ENCODE measurements around the gene TH. TPM values are rescaled to one million over a fixed set of nuclear protein-coding genes. Genes with fewer than 3 reads are reported as not detected.

Gene TH
- polyA plus RNA-seq, 3 donors: not detected

DNA sequence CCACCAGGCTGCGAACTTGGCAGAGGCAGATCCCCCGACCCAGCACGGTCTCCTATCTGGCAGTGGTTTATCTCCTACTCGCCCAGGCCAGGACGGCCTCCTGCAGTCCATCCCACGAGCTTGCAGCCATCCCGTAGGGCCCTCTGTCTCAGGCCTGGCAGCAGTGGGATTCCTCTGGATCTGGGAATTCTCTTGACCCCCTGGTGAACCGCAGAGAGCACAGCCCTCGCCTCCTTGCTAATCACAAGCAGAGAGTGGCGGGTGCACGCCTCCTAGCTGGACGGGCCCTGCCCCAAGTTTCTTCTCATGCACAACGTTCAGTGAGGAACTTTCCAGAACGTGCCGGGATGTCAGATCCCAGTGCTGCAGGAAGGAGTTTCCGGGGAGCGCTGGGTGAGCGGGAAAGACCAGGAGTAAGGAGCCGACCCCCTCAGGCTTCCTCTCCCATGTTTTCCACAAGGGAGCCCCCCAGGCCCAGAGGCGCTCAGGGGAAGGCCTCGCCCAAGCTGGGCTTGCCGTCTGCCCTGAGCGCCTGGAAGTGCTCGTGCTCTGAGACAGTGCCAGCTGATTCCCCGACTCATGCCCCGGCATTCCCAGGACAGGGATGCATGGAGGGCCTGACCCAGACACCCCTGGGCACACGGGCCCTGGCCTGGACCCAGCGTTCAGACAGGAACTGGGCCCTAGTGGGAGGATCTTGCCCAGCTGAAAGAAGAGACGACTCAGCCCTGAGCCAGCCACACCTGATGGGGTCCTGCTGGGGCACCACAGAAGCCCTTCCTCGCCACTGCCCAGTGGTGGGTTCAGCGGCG, 57.0 kb downstream of the TH start:
- Mint-ChIP-seq H3K4me1 (no peaks in the 10 kb centered on the region), H3K36me3 (no peaks in the 10 kb centered on the region), H3K27ac (no peak overlapping the region), H3K4me3 (no peak overlapping the region), H3K27me3 (ENCODE audit: low read depth in 3 of 3) (peaks cover 14 to 31% (median 20%) of the 10 kb centered on the region in 3 donors), H3K9me3 (peaks cover 11 to 28% (median 20%) of the 10 kb centered on the region in 7 donors)
- no peak overlapping the region for H3K9ac ChIP-seq (ENCODE audit: insufficient read depth, low read length, poor library complexity, severe bottlenecking)
- intact Hi-C loops (cut with micrococcal nuclease): no loop called here
- no peaks in the 10 kb centered on the region for H3K4me1 ChIP-seq (ENCODE audit: control insufficient read depth in 1 of 2, insufficient read depth in 2 of 2, low read length in 2 of 2)
- peaks cover 7 to 15% of the 10 kb centered on the region in 2 donors for H3K9me3 ChIP-seq (replicated peaks in 1 of 2; ENCODE audit: control insufficient read depth in 1 of 2, insufficient read depth in 1 of 2, low read length in 2 of 2)
- H3K27ac ChIP-seq (ENCODE audit: low read depth in 1 of 2, low read length in 2 of 2): no peak overlapping the region
- no peaks in the 10 kb centered on the region for H3K36me3 ChIP-seq (replicated peaks in 1 of 2; ENCODE audit: control insufficient read depth in 1 of 2, insufficient read depth in 2 of 2, low read length in 2 of 2)
- no peak overlapping the region for H3K4me2 ChIP-seq (replicated peaks; ENCODE audit: extremely low read depth, low read length, poor library complexity, severe bottlenecking)
- TF ChIP-seq, protein P1, sequence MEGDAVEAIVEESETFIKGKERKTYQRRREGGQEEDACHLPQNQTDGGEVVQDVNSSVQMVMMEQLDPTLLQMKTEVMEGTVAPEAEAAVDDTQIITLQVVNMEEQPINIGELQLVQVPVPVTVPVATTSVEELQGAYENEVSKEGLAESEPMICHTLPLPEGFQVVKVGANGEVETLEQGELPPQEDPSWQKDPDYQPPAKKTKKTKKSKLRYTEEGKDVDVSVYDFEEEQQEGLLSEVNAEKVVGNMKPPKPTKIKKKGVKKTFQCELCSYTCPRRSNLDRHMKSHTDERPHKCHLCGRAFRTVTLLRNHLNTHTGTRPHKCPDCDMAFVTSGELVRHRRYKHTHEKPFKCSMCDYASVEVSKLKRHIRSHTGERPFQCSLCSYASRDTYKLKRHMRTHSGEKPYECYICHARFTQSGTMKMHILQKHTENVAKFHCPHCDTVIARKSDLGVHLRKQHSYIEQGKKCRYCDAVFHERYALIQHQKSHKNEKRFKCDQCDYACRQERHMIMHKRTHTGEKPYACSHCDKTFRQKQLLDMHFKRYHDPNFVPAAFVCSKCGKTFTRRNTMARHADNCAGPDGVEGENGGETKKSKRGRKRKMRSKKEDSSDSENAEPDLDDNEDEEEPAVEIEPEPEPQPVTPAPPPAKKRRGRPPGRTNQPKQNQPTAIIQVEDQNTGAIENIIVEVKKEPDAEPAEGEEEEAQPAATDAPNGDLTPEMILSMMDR (IDR thresholded peaks at IDR 0.05): no peak
- H3K27me3 ChIP-seq (ENCODE audit: control insufficient read depth in 2 of 2, insufficient read depth in 2 of 2, low read length in 2 of 2): peaks cover 0 to 5% of the 10 kb centered on the region in 2 donors
- DNase-seq: no peak
- no peaks in the 10 kb centered on the region for H4K20me1 ChIP-seq (ENCODE audit: insufficient read depth, low read length)
- no peak overlapping the region for H3K4me3 ChIP-seq (replicated peaks in 1 of 3; ENCODE audit: low read depth in 2 of 3, low read length in 3 of 3)
- H3K79me2 ChIP-seq (ENCODE audit: insufficient read depth, low read length): no peaks in the 10 kb centered on the region
- no peak overlapping the region for H2AFZ ChIP-seq (ENCODE audit: insufficient read depth, low read depth, low read length, poor library complexity, severe bottlenecking)
- WGBS (ENCODE audit: insufficient coverage): 93% methylated on average over 29 of the region's 32 CpGs

Small RNA genes within 50 kb of the gene (small RNA-seq; reads per million reads assigned to genes)
- gene MIR4686 (ENCODE audit: insufficient read length, low read depth) (not detected), gene MIR483 (ENCODE audit: insufficient read length, low read depth) (not detected)

Other genes starting within 250 kb of the TH start
- 100 to 1,000 TPM in 1 of 3 donors, 10 to 100 TPM in 2; 19.3 to 109 (median 51.1) TPM for gene MRPL23, start 224.5 kb downstream of the TH start, polyA plus RNA-seq
- gene H19, start 174.0 kb downstream of the TH start, polyA plus RNA-seq: under 1 TPM in 1 of 3 donors, not detected in 2; 0.47 TPM
- not detected for gene IGF2, start 32.4 kb downstream of the TH start, polyA plus RNA-seq
- gene INS, start 10.6 kb downstream of the TH start, polyA plus RNA-seq: not detected
- 10 to 100 TPM in 1 of 3 donors, 1 to 10 TPM in 2; 5.7 to 11.4 (median 8.3) TPM for gene ASCL2, start 98.8 kb upstream of the TH start, polyA plus RNA-seq
- 100 to 1,000 TPM in 1 of 3 donors, 10 to 100 TPM in 2; 10.8 to 135 (median 13.1) TPM for gene C11orf21, start 130.1 kb upstream of the TH start, polyA plus RNA-seq
- gene TSPAN32, start 130.2 kb upstream of the TH start, polyA plus RNA-seq: 100 to 1,000 TPM in 1 of 3 donors, 10 to 100 TPM in 2; 34.8 to 136 (median 82.5) TPM
- gene CD81, start 205.5 kb upstream of the TH start, polyA plus RNA-seq: 10 to 100 TPM in 2 of 3 donors, 1 to 10 TPM in 1; 3.2 to 74.9 (median 12.3) TPM
- gene TSSC4, start 228.9 kb upstream of the TH start, polyA plus RNA-seq: 10 to 100 TPM; 28.1 to 74.6 (median 52.0) TPM